ENCODE data around the gene FAM83G.

DNA sequence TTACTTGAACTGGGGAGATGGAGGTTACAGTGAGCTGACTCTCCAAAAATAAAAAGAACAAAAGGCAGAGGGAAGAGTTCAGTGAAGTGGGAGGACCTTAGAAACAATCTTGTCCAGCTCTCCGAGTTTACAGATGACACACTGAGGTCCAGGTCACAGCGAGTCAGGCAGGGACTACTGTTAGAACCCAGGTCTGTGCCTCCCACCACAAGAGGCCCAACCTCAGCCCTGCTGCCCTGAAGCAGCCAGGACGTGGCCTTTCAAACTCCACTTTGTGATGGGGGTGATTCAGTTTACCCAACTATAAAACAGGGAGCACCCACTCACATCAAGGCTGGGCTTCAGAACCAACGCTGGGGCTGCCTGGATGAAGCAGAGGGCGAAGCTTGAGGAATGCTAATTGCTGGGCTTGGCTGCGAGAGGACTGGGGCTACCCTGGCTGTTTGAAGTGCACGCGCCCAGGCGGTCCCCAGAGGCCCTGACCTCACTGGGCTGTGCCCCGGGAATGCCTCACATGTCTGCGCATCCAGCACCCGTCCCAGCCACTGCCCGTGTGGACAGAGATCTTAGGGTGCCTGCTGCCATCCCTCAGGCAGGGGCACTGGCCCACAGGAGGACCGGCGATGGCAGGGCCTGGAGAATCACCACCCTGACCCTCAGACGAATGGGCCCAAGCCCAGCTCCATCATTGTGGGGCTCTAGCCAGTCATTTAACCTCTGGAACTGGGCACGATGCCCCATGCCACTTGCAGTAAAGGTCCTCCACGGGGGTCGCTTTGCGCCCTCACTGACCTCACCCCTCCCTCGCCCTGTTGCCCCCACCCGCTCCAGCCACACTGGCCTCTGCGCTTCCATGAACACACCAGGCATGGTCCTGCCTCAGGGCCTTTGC, 41.2 kb downstream of the FAM83G start:
- TF ChIP-seq CTCF (IDR thresholded peaks at IDR 0.05) (no peak), ZBTB21 (CRISPR knock-in tag; IDR thresholded peaks at IDR 0.05; ENCODE audit: borderline replicate concordance) (no peak), ZNF121 (CRISPR knock-in tag; IDR thresholded peaks at IDR 0.05) (no peak), ZNF232 (CRISPR knock-in tag; IDR thresholded peaks at IDR 0.05) (no peak), ETV6 (CRISPR knock-in tag; IDR thresholded peaks at IDR 0.05) (no peak), ZNF512 (CRISPR knock-in tag; IDR thresholded peaks at IDR 0.05; ENCODE audit: borderline replicate concordance) (no peak)
- TF ChIP-seq, protein P1, sequence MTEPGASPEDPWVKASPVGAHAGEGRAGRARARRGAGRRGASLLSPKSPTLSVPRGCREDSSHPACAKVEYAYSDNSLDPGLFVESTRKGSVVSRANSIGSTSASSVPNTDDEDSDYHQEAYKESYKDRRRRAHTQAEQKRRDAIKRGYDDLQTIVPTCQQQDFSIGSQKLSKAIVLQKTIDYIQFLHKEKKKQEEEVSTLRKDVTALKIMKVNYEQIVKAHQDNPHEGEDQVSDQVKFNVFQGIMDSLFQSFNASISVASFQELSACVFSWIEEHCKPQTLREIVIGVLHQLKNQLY (CRISPR knock-in tag; IDR thresholded peaks at IDR 0.05): no peak
- TF ChIP-seq, protein P2, sequence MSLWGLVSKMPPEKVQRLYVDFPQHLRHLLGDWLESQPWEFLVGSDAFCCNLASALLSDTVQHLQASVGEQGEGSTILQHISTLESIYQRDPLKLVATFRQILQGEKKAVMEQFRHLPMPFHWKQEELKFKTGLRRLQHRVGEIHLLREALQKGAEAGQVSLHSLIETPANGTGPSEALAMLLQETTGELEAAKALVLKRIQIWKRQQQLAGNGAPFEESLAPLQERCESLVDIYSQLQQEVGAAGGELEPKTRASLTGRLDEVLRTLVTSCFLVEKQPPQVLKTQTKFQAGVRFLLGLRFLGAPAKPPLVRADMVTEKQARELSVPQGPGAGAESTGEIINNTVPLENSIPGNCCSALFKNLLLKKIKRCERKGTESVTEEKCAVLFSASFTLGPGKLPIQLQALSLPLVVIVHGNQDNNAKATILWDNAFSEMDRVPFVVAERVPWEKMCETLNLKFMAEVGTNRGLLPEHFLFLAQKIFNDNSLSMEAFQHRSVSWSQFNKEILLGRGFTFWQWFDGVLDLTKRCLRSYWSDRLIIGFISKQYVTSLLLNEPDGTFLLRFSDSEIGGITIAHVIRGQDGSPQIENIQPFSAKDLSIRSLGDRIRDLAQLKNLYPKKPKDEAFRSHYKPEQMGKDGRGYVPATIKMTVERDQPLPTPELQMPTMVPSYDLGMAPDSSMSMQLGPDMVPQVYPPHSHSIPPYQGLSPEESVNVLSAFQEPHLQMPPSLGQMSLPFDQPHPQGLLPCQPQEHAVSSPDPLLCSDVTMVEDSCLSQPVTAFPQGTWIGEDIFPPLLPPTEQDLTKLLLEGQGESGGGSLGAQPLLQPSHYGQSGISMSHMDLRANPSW (CRISPR knock-in tag; conservative IDR thresholded peaks at IDR 0.05; ENCODE audit: low read depth): no peak
